Stomach (tissue), 4 donors: ENCODE measurements around the gene EFCAB10.

Experiments used
- POLR2A ChIP-seq, 4 donors: fragments of 450-650 bp; IDR thresholded peaks; one replicate each; pipeline ENCODE4 v1.6.1; 2016; ENCODE audit warnings: antibody characterized with exemption in 4 of 4, control low read depth in 2 of 4, mild to moderate bottlenecking in 1 of 4, moderate library complexity in 1 of 4
- TF ChIP-seq, protein P1 (sequence below), 7 experiments: fragments of 450-650 bp in 4 of 7; fragments of 200-600 bp in 3 of 7; sonication (generic) in 3 of 7; IDR thresholded peaks; one replicate each; pipeline ENCODE4 v1.5.1; 2016 to 2019; ENCODE audit warnings: antibody characterized with exemption in 7 of 7, control low read depth in 2 of 7, mild to moderate bottlenecking in 1 of 7

DNA sequence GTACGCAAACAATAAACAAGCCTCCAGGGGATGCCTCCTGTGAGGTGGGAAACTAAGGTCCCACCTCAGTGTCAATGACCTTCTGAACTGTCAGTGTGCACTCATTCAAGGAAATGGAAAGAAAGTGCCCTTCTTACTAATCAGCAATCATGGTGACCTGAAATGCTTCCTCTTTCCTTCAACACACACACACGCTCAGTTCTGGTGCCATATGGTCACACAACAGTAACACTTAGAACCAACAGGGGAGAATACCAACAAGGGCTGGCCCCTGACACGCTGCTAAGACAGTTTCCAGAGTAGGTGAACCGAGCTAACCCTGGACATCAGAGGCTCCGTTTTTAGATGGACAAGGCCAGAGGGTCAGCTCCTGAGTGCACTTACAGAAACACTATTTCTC is 42.1 kb upstream of the EFCAB10 start:
- no peak for TF ChIP-seq POLR2A (IDR thresholded peaks at IDR 0.05)
- TF ChIP-seq, protein P1, sequence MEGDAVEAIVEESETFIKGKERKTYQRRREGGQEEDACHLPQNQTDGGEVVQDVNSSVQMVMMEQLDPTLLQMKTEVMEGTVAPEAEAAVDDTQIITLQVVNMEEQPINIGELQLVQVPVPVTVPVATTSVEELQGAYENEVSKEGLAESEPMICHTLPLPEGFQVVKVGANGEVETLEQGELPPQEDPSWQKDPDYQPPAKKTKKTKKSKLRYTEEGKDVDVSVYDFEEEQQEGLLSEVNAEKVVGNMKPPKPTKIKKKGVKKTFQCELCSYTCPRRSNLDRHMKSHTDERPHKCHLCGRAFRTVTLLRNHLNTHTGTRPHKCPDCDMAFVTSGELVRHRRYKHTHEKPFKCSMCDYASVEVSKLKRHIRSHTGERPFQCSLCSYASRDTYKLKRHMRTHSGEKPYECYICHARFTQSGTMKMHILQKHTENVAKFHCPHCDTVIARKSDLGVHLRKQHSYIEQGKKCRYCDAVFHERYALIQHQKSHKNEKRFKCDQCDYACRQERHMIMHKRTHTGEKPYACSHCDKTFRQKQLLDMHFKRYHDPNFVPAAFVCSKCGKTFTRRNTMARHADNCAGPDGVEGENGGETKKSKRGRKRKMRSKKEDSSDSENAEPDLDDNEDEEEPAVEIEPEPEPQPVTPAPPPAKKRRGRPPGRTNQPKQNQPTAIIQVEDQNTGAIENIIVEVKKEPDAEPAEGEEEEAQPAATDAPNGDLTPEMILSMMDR (IDR thresholded peaks at IDR 0.05): no peak
